Liver (tissue), 2 donors: ENCODE measurements around the gene PHAX.

Experiments used
- RAD21 ChIP-seq, 2 donors: IDR thresholded peaks; 2 replicates each; pipeline ENCODE4 v1.6.1; 2016; ENCODE audit warnings: antibody characterized with exemption in 2 of 2, mild to moderate bottlenecking in 2 of 2
- REST ChIP-seq: IDR thresholded peaks from 2 replicates; pipeline ENCODE4 v1.6.1; 2016; ENCODE audit warnings: antibody characterized with exemption, mild to moderate bottlenecking
- donor health status: healthy.

- TF ChIP-seq RAD21 (IDR thresholded peaks at IDR 0.05) (no peak), REST (no peak)
Measured at GRCh38 chr5:126599499-126599898, 1.2 kb upstream of the PHAX start.
